Activated CD8-positive, alpha-beta memory T cell treated with anti-CD3 and anti-CD28 coated beads, Interleukin-2, amount 50 U/mL, for 1 hour (primary cell): ENCODE measurements around the gene JPH4.

Experiments
- DNase-seq: peaks from one replicate; pipeline ENCODE4 v3.0.0-alpha.2; 2020; ENCODE audit errors: extremely low read depth

JPH4 gene

DNA sequence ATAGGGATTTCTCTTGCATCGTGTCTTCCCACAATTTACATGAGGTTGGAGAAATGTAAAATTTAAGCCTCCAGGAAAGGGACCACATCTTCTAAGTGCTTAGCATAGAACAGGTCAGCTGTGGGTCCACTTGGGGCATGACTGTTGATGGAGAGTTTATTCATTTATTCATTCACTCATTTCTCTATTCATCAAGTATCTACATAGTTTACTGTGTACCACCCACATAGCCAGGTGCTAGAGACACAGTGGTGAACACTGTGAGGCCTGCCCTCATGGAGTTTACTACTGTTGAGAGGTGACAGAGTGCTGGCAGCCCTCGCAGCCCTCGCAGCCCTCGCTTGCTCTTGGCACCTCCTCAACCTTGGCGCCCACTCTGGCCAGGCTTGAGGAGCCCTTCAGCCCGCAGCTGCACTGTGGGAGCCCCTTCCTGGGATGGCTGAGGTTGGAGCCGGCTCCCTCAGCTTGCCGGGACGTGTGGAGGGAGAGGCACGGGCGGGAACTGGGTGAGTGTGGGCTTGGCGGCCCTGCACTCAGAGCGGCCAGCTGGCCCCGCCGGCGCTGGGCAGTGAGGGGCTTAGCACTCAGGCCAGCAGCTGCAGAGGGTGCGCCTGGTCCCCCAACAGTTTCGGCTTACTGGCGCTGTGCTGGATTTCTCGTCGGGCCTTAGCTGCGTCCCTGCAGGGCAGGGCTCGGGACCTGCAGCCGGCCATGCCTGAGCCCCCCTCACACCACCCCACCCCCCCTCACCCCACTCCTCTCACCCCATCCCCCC is 1.7 kb upstream of the JPH4 start:
- DNase-seq: no peak

DNA sequence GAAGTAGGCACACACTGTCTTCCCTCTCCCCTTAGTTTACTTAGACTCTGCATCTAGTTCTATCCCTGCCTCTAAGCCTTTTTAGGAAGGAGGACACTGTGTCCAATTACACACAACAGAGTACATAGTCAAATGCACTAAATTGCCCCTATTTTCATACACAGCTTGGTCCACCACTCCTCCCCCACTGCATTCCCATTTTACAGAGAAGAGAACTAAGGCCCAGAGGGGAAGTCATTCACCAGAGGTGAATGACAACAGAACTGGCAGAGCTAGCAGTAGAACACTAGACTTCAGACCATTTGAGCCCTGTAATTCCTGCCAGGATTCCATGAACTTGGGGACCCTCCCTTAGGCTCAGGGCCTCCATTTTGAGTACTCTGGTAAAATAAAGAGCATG is 1.1 kb upstream of the JPH4 start:
- DNase-seq: no peak

DNA sequence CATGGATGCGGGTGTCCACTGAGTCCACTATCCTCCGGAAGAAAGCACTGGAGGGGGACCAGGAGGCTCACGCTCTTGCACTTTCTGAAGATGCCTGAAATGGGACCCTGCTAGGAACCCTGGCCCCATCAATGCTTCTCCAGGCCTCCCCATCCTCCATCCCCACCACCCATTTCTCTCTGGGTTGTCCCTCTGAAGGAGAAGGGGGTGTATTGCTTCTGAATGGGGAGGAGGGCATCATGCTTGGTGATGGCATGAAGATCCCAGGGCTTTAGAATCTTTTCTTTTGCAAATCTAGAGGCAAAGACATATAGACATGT is 681 bp upstream of the JPH4 start:
- no peak for DNase-seq

DNA sequence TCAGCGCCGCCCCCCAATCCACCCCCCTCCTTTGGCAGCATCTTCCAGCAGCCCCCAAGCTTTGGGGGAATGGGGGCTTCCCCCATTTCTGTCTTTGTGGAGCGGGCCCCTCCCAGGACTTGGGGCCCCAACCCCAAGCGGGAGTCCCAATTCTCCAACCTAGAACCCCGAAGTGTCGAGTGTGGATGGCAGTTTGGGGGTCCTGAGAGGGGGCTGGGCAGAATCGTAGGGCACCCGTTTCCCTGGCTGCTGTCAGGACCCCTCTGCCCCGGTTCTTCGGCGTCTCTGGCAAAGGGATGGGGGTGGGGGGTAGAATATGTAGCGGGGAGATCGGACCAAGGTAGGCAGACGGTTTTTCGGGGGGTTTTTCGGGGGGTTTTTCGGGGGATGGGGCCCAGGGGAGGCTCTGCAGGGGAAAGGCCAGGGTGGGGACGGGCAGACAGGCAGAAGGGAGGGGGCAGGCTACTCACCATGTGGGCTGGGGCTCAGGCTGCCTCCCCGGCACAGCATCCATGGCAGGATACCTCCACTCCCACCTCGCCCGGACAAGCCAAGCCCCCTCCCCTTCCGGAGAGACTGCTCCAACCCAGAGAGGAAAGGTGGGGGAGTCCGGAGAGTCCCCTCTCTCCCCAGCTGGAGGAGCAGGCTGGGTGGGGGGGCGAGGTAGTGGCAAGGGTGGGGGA is 739 bp downstream of the JPH4 start:
- DNase-seq: no peak

GRCh38 chr14:23577004-23577681 is 1.4 kb downstream of the JPH4 start:
- DNase-seq: no peak

DNA sequence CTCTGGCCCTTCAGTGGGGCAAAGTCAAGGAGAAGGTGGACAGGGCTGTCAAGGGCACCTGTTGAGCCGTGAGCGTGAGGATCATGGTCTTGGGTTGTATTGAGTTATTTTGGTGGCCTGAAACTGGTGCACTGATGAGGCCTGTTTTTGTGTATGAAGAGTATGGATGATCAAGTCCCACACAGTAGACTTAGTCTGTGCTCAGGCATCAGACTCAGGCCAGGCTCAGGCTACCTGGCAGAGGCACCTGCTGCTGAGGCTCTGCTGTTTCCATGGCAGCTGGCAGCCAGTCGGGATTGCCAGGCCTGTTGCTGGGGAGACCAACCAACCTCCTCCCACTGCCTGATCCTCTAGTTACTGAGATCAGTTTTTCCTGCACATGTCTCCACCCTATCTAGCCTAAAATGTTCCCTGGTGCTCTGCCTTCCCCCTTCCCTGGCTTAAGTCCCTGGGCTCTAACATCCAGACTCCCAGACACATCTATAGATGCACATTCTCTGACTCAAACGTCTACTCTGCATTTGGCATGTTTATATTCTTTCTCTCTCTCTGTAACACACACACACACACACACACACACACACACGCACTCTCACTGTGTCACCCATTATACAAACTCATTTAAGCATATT is 5.1 kb downstream of the JPH4 start:
- DNase-seq: no peak

DNA sequence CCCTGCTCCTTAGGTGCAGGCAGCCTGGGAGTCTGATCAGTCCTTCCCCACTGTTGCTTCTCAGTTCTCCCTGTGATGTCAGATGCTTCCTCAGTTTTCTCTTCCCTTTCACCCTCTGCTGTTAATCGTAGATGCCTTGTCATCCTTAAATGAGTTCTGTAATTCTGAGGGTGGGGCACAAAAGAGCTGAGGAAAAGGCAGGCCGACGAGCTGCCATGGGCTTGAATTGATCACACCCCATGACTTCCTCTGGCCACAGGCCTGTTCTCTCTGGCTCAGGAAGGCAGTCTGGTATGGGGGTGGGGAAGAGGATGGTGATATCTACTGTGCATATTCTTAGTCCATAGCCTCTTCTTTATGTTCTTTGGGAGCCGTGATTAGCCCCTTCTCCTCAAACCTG is 5.8 kb downstream of the JPH4 start:
- no peak for DNase-seq

DNA sequence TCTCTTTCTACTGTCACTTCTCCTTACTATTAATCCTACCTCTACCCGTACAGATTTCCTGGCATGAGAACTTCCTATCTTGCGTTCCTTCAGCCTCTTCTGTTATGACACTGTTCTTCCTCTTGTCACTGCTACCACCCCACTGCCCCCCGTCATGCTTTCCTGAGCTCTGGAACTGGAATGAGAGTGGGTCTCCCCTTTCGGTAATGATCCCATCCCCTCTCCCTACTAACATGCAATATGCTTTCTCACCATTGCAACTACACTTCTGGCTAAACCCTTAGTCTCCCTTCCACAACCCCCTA is 6.1 kb downstream of the JPH4 start:
- no peak for DNase-seq

DNA sequence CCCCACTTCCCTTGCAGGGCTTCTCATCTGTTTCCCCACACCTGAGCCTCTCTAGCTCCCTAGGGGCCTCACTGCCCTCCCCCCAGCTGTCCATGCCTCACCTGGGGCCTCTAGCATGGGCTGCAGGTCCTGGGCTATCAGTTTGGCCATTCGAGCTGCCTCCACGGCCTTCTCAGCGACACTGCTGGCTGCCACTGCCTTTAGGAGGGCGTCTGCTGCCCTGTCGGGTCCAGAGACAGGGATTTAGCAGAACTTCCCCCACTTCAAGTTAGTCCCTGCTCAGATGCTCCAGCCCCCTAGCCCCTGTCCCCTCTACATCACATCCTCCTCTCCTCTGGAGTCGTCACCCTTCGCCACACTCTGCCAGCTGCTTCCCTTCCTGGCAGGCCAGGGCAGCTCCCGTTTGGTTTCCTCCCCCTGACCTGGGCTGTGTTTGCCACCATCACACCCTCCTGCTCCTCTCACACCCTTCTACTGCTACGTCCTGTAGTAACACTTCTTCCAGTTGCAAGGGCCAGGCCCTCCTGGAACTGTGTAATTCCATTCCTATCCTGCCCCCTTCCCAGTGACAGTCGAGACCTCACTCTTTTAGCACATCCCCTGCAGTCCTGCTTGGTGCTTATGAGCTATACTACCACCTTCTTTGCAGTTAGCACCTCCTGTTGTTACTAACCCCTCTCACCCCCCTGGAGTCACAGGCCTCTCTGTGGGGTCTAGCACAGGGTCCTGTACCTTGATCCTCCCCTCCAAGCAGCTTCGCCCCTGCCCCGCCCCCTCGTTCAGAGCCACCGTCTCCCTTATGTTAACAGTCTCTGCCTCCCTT is 6.7 kb downstream of the JPH4 start:
- DNase-seq: no peak

DNA sequence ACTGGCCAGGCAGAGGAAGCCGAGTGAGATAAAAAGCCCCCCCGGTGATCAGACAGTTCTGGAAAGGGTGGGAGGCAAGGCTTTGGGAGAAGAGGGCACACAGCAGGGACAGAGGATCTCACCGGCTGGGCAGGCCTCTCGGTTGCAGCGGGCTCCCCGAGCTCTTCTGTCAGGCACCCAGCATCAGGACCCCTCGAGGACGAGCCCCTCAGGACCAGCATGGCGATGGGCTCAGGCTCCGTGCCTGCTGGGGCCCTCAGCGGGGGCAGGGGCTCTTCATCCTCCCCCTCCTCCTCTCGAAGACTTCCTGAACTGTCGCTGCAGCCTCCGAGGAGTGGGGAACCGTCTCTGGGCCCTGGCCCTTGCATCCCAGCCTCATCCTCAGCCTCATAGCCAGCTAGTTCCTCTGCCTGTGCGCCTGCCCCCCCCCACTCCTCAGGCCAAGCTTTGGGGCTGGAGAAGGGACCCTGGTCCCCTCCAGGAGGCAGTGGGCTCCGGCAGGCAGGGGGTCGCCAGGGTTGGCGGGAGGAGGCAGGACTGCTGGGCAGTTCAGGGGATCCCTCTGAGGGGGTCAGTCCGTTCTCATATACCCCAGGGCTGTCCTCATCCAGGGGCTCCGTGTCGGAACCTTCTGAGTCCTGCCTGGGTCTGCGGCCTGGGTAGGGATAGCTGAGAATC is 7.6 kb downstream of the JPH4 start:
- DNase-seq: no peak

DNA sequence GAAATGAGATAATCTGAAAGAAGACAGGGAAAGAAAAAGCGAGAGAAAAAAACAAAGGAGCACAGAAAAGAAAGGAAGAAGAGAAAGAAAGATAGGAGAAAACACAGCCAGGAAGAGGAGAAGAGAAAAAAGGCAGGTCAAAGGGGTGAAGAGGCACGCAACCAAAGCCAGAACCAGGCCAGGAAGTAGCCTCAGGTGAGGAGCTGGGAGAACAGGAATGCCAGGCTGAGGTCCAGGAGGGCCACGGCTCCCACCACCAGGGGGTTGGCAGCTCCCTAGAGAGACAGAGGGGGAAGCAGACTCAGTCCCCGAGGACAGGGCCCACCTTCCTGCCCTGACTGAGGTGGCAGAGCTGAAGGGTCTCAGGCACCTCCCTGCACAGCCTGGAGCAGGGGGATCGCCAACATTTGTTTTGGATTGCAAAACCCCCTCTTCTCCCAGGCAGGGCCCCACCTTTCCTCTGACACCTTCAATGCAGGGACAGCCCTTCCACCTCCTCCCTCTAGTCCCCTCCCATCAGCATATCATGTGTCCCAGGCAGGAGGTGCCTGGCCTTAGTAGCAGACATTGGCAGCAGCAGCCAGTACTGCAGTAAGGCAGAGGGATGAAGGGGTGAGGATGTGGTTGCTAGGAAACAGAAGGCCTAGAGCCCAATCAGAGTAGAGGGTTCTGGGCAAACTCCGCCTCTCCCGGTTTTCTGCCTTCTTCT is 9.0 kb downstream of the JPH4 start:
- DNase-seq: no peak

DNA sequence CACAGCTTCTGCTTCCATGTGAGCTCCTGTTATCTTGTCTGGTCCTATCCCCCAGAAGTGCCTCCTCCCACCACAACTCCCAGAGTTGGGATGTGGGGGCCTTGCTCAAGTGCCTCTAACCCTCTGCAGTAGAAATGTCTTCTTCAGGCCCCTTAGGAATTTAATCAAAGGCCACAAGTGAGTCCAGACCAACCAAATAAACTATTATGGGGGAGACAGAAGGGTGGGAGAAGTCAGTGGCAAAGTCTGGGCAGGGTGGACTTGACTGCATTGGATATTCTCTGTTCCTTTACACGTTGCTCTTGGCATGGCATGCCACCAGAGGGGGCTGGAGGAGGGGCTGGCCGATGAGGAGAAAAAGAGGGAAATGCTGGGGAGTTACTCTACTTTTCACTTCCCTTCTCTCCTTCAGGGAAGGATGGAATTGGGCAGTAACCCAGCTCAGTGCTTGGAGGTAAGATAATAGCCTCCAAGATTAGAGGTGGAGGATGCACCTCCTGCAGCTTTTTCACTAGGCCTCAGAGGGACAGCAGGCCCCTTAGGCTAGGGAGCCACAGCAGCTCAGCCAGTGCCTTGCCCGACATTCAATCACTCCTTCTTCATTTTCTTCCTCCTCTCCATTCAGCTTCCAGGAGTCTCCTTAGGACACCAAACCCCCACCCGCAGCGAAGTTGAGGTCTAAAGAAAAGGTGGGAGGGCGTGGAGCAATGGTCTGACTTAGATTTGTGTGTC is 9.8 kb downstream of the JPH4 start:
- DNase-seq: no peak

DNA sequence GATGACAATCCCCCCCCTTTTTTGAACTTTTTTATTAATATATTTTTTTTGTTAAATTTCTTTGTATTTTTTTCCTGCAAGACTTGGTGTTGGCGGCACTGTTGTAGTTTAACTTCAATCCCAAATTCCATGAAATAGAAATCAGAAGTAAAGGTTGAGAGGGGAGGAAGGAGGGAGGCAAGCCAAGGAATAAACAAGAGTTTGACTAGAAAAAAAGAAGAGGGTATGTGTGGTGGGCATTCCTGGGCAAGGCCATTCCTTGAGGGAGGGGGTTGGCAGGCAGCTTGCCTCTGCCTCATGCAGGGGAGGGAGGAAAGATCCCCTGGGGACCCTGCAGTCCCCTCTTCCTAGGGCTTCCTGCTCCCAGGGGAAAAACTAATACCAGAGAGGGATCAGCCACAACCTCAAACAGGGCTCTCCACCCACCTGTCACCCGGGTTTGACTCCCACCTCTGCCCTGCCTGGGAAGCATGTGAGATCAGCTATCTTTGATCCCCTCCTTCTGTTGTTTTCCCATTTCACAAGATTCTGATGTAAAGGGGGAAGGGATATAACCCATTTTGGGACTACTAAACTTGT is 10.5 kb downstream of the JPH4 start:
- no peak for DNase-seq

DNA sequence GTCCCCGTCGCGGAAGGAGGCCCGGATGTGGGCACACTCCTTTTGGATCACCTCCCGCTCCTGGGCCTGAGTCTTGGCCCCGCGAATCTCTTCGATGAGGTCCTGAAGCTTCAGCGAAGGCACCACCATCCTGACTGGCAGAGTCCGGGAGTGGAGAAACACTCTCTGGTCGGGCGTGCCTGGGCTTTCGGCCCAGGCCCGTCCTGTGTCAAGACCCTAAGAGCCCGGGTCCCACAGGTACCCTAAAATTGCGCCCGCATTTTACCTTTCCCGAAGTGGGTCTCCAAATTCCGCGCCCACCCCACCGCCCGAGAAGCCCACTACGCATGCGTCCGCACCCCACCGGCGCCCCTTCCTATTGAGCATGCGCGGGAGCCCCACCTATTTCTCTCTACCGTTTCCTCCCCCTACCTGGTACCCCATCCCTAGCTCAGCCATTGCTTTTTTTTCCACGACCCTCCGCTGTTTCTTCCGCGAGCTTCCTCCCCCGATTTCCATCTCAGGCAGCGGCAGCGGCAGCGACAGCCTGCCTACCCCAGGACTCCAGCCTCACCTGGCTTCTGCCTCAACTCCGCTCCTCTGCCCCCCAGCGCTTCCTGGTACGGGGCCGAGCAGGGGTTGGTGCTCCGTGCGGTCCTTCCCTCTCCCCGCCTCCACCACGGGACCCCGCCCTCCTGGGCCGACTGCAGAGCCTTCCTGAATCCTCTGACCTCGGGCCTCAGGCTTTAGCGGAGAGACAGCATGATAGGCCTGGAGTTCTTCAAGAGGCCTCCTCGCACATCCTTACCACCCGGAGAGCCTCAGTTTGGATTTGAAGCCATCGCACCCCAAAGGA is 11.2 kb downstream of the JPH4 start, which contains the start of gene AP1G2:
TSS of gene AP1G2 (minus strand) at position 606 of the 835 bp plus-strand sequence. CDS start at position 129, 477 bp downstream.
- peak; percentile 65 for DNase-seq

- DNase-seq: no peak
Measured at GRCh38 chr14:23566778-23567185, 11.8 kb downstream of the JPH4 start.

DNA sequence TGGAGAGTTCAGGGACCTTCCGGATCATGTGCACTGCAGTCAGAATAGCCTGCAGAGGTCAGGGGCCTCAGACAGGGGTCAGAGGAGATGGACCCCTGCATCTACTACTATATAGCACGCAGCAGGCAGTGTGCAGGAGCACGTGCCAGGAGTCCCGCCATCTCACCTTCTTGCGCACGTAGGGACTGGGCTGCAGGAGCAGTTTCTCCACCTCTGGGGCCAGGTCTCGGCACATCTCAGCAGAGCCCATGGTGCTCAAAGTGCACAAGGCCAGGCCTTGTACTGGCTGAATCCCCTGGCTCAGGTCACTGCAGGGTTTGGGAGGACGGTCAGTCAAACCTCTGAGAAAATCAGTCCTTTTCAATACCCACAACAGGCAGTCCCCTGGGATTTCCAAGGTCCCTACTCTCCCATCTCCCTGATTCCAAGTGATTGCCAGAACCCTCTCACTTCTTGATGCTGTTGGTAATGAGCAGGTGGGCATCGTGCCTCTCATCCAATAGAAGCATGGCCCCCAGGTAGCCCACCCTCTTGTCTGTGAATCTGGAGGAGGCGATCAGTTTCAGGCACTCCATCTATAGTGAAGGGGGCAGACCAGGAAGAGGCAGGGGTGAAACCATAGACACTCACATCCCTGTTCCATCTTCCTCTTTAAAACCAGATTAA is 12.3 kb downstream of the JPH4 start:
- no peak for DNase-seq

- no peak for DNase-seq
Measured at GRCh38 chr14:23565626-23566025, 13.0 kb downstream of the JPH4 start.

- no peak for DNase-seq
Measured at GRCh38 chr14:23564876-23565275, 13.7 kb downstream of the JPH4 start.
